Right lobe of liver (tissue), 6 donors: ENCODE results near the gene EPB41L4A. TPM values are rescaled to one million over a fixed set of nuclear protein-coding genes. Genes with fewer than 3 reads are reported as not detected.

Source experiments
- ATAC-seq, 4 donors: fragments of 200-7000 bp; cut with Tn5 transposase; one replicate each; pipeline ENCODE4 v1.9.1; 2020; ENCODE audit warnings: mild to moderate bottlenecking in 4 of 4, moderate library complexity in 4 of 4
- DNase-seq, 3 donors: peaks; one replicate each; pipeline ENCODE4 v3.0.0-alpha.2; 2020
- H3K27ac ChIP-seq, 3 donors: fragments of 200-600 bp; one replicate each; pipeline ENCODE4 v1.8.0; 2022
- H3K27me3 ChIP-seq, 2 donors: fragments of 200-600 bp; one replicate each; pipeline ENCODE4 v1.8.0; 2022
- H3K36me3 ChIP-seq, 4 donors: fragments of 200-600 bp; sonication (generic) in 1 of 4; one replicate each; pipeline versions ENCODE4 v1.5.1 to v1.8.0; 2017 to 2022; ENCODE audit warnings: control low read depth in 1 of 4
- H3K4me1 ChIP-seq, 4 donors: fragments of 200-600 bp; sonication (generic) in 1 of 4; one replicate each; pipeline versions ENCODE4 v1.5.1 to v1.8.0; 2017 to 2022; ENCODE audit warnings: control low read depth in 1 of 4
- H3K4me3 ChIP-seq, 3 donors: fragments of 200-600 bp; one replicate each; pipeline ENCODE4 v1.8.0; 2022
- H3K9me3 ChIP-seq, 4 donors: fragments of 200-600 bp; sonication (generic) in 1 of 4; one replicate each; pipeline versions ENCODE4 v1.5.1 to v1.8.0; 2017 to 2022; ENCODE audit warnings: control low read depth in 1 of 4
- POLR2A ChIP-seq: fragments of 450-650 bp; IDR thresholded peaks from one replicate; pipeline ENCODE4 v1.6.1; 2017; ENCODE audit warnings: antibody characterized with exemption, mild to moderate bottlenecking
- WGBS: methylation state at CpG from one replicate; pipeline ENCODE4 v1.1.6; 2018; ENCODE audit warnings: low coverage, low lambda C conversion rate; ENCODE audit not compliant: insufficient coverage; ENCODE audit errors: missing lambda C conversion rate; 5-methylcytosine and 5-hydroxymethylcytosine counted together
- intact Hi-C, 2 donors: fragments of 100-400 bp; cut with DNase I; formaldehyde crosslinking; loops; one replicate each; pipeline versions ENCODE4 v1.11.2 to v1.14.1; 2022
- total RNA-seq, 6 experiments: library from RNA; depleted of rRNA in 2 of 6; stranded (reverse); fragments of >200 nt in 2 of 6; fragmentation: NEBNext Ultra II Directional in 3 of 6; extraction: Animal tissue kit (Norgen Biotek cat#: 25700) in 3 of 6; gene quantifications; one replicate each; pipeline versions ENCODE4 v1.1.0 to v1.2.4, GENCODE V29; 2016 to 2023
- TF ChIP-seq, protein P1 (sequence below), 4 donors: fragments of 200-600 bp in 3 of 4; fragments of 450-650 bp in 1 of 4; IDR thresholded peaks; one replicate each; pipeline versions ENCODE4 v1.5.1 to v1.8.0; 2016 to 2022; ENCODE audit warnings: antibody characterized with exemption in 4 of 4, mild to moderate bottlenecking in 2 of 4
- donor health status: DM: no; HTN: yes; CAD: no.
- donor health status: DM: no; HTN: no; CAD: no.
- donor health status: DM: no; HTN: no; CAD: no.
- donor health status: DM: no; HTN: yes; CAD: no.
- donor health status: DM: no; HTN: yes; CAD: no.

The EPB41L4A gene
- total RNA-seq, 6 experiments from 2014 or later = 2.5 to 12.0 (median 4.2) TPM

- DNase-seq (no peak), ATAC-seq (no peak)
- TF ChIP-seq, protein P1, sequence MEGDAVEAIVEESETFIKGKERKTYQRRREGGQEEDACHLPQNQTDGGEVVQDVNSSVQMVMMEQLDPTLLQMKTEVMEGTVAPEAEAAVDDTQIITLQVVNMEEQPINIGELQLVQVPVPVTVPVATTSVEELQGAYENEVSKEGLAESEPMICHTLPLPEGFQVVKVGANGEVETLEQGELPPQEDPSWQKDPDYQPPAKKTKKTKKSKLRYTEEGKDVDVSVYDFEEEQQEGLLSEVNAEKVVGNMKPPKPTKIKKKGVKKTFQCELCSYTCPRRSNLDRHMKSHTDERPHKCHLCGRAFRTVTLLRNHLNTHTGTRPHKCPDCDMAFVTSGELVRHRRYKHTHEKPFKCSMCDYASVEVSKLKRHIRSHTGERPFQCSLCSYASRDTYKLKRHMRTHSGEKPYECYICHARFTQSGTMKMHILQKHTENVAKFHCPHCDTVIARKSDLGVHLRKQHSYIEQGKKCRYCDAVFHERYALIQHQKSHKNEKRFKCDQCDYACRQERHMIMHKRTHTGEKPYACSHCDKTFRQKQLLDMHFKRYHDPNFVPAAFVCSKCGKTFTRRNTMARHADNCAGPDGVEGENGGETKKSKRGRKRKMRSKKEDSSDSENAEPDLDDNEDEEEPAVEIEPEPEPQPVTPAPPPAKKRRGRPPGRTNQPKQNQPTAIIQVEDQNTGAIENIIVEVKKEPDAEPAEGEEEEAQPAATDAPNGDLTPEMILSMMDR (IDR thresholded peaks at IDR 0.05) = no peak
- TF ChIP-seq POLR2A = no peak
- no peak overlapping the region for H3K27ac ChIP-seq
- H3K27me3 ChIP-seq = no peaks in the 10 kb centered on the region
- no peaks in the 10 kb centered on the region for H3K9me3 ChIP-seq
- no peaks in the 10 kb centered on the region for H3K4me1 ChIP-seq
- 54% methylated on average over 2 of the region's 2 CpGs for WGBS
- no peak overlapping the region for H3K4me3 ChIP-seq
- H3K36me3 ChIP-seq = no peaks in the 10 kb centered on the region
- intact Hi-C loops = no loop called here
Observed at GRCh38 chr5:112248623-112249022, 170.5 kb downstream of the EPB41L4A start.

DNA sequence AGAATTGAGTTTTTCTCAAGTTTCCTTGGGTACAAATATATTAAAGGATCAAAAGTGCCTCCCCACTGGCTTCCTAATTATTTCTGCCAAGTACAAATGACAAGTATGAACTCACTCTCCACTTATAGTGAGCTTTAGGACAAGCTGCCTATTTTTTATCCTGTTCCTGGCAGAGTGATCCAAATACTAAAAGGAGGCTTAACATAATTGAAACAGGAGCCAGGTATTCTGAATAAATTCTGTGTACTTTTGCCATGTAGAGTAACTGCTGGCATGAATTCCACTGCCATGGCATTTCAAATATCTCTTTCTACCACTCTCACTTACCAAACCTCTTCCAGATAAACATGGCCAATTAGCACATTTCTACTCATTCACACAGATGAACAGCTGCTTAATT, 171.1 kb downstream of the EPB41L4A start:
- Histone ChIP-seq H3K27me3 (no peaks in the 10 kb centered on the region), H3K27ac (no peak overlapping the region)

GRCh38 chr5:112245656-112246055, 173.4 kb downstream of the EPB41L4A start:
- intact Hi-C loops = no loop called here
- Histone ChIP-seq H3K27me3 (no peaks in the 10 kb centered on the region), H3K9me3 (no peaks in the 10 kb centered on the region), H3K4me1 (no peaks in the 10 kb centered on the region), H3K27ac (no peak overlapping the region), H3K36me3 (no peaks in the 10 kb centered on the region), H3K4me3 (no peak overlapping the region)
- 51% methylated on average over 5 of the region's 5 CpGs for WGBS
- DNase-seq = no peak
- ATAC-seq = peak in 1 of 4 donors; percentile 18
- no peak for TF ChIP-seq POLR2A
- TF ChIP-seq, protein P1 (IDR thresholded peaks at IDR 0.05) = no peak

More for the DNA sequence above, 171.1 kb downstream of the EPB41L4A start:
- DNase-seq = no peak
- Histone ChIP-seq H3K4me3 (no peak overlapping the region), H3K9me3 (no peaks in the 10 kb centered on the region), H3K36me3 (no peaks in the 10 kb centered on the region), H3K4me1 (no peaks in the 10 kb centered on the region)
- TF ChIP-seq POLR2A = no peak
- TF ChIP-seq, protein P1 (IDR thresholded peaks at IDR 0.05) = no peak
- ATAC-seq = no peak
- intact Hi-C loops = no loop called here

DNA sequence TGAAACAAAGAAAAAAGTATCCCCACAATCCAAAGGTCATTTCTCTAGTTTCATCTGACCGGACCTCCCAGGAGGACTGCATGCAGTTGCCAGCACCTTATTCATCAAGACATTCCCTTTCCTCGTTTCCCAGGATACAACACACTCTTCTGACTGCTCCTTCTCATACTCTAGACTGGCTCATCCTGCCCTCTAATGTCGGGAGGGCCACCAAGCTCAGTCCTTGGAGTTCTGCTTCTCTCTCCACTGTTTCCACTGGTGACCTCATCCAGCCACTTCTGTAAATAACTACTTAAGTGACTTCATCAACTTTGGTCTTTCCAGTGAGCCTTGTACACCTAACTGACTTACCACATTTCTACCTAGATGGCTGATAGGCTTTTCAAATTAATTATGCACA, 179.1 kb downstream of the EPB41L4A start:
- no peak for DNase-seq
- Histone ChIP-seq H3K9me3 (no peaks in the 10 kb centered on the region), H3K27me3 (no peaks in the 10 kb centered on the region), H3K4me1 (no peaks in the 10 kb centered on the region), H3K27ac (no peak overlapping the region), H3K4me3 (no peak overlapping the region), H3K36me3 (no peaks in the 10 kb centered on the region)
- intact Hi-C loops = no loop called here
- TF ChIP-seq, protein P1 (IDR thresholded peaks at IDR 0.05) = no peak
- TF ChIP-seq POLR2A = no peak
- WGBS = 30% methylated on average over 3 of the region's 3 CpGs
- peak in 1 of 4 donors; percentile 62 for ATAC-seq

DNA sequence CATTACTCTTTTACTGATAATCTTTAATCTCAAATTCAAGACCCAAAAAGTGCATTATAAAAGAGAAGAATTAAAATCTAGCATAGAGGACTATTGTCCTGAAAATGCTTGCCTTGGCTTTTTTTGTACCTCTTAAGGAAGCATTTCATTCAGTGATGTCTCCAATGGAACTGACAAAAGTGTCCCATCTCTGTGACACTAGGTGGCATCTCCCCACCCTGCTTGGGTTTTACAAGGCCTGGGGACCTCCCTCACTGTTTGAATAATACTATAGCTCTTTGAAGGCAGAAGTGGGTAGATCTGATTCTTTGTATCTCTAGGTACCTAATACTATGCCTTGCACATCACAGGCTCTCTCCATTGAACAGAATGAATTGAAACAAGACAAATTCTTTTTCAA, 180.6 kb downstream of the EPB41L4A start:
- H3K4me3 ChIP-seq = no peak overlapping the region
- H3K4me1 ChIP-seq = no peaks in the 10 kb centered on the region
- no peaks in the 10 kb centered on the region for H3K27me3 ChIP-seq
- intact Hi-C loops = no loop called here
- no peaks in the 10 kb centered on the region for H3K9me3 ChIP-seq
- no peak for DNase-seq
- H3K36me3 ChIP-seq = no peaks in the 10 kb centered on the region
- TF ChIP-seq POLR2A = no peak
- TF ChIP-seq, protein P1 (IDR thresholded peaks at IDR 0.05) = peak in 1 of 4 donors; percentile 14
- no peak overlapping the region for H3K27ac ChIP-seq
- ATAC-seq = peak in 1 of 4 donors; percentile 47
